Measurements from ENCODE around the gene MYH6.
"Not testable (repeated sequence)": the region's sequence is repeated elsewhere in the genome, so short reads cannot be mapped to it uniquely, and the experiment has no call there.

The MYH6 gene

GRCh38 chr14:23407516-23408306 lies at the start of gene MYH6:
Gene MYH6, minus strand, starts transcription at chr14:23408273. Its CDS starts 1,050 bp downstream, at chr14:23407223.
- no peak for DNase-seq (ENCODE audit: low spot score)

GRCh38 chr14:23456883-23457586 lies 49.0 kb upstream of the MYH6 start:
- not testable (repeated sequence) for DNase-seq (ENCODE audit: low spot score)

GRCh38 chr14:23454445-23454856 lies 46.4 kb upstream of the MYH6 start:
- no peak for DNase-seq (ENCODE audit: low spot score)

GRCh38 chr14:23452237-23452636 lies 44.2 kb upstream of the MYH6 start:
- DNase-seq (ENCODE audit: low spot score) = no peak

DNA sequence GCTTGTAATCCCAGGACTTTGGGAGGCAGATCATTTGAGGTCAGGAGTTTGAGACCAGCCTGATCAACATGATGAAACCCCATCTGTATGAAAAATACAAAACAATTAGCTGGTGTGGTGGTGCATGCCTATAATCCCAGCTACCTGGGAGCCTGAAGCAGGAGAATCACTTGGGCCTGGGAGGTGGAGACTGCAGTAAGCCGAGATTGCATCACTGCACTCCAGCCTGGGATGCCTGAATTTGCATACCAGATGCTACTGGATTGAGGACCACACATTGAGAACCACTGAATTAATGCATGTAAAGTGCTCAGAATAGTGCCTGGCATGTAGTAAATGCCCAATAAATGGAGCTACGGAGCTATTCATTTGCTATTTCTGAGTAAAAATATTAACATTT lies 42.3 kb upstream of the MYH6 start:
- DNase-seq (ENCODE audit: low spot score) = no peak

DNA sequence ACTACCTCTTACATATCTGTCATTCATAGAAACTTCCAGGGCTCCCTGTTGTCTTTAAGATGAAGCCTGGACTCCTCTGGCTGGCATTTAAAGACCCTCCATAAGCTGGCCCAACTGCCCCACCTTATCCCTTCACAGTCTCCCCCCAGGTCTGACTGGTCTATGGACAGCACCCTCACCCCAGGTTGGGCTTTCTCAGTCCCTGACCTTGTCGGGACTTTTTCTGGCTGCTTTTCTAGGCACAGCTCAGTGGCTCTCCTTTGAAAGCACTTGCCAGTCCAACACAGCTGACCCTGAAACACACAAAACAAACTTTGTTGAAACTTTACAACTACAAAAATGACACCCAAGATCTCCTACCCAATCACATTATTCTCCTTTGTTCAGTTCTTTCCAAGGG lies 41.2 kb upstream of the MYH6 start:
- no peak for DNase-seq (ENCODE audit: low spot score)

DNA sequence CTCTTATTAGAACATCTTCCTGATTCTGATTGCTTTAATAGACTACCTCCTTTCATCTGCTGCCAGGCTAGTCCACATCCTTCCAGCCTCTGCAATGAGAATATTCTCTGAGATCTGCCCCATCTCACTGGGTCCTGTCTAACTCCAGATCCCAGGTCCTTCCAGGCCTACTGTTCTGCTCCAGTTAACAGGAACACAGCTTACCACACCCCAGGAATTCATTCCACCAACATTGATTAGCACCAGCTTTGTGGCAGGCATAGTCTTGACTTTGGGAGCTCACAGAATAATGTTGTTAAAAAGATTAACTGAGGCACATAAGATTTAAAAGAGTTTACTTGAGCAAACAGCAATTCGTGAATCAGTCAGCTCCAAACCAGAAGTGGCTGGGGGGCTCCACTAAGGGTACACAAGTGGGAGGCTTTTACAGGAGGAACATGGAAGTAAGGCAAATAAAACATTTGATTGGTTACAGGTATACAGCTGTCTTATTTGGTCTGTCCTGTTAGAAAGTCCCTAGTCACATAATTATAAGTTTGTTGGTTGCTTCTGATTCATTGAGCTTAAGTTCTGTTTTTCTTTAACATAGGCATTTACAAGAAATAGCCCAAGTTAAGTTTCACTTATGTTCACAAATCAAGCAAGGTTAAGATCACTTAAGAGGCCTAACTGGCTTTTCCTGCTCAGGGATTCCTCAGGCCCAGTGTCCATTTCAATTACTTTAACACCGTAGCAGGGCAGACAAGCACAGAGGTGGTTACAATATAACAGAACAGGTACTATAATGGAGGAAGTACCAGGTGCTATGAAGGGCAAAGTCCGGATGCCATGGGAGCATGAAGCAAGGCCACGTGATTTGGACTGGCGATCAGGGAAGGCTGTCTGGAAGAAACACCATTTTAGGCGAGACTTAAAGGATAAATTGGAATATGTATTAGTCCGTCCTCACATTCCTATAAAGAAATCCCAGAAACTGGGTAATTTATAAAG lies 39.6 kb upstream of the MYH6 start:
- DNase-seq (ENCODE audit: low spot score) = no peak

GRCh38 chr14:23446291-23446851 lies 38.3 kb upstream of the MYH6 start:
- DNase-seq (ENCODE audit: low spot score) = no peak

DNA sequence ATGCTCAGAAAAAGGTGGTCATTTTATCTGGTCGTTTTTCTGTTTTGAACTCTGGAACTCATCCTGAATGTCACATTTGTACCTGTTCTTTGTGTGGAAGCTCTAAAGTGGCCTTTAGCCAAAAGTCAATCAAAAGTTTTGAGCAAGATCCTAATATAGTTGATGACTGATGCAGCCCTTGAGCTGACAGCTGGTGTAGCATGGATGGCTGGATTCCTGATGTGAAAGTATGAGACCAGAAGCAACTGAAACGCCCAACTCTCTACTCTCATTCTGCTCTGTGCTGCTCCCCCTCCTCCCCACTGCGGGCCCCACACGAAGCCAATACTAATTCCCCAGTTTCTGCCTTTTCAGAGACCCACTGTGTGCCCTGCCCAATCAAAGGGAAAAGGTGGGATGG lies 37.7 kb upstream of the MYH6 start:
- no peak for DNase-seq (ENCODE audit: low spot score)

- no peak for DNase-seq (ENCODE audit: low spot score)
These were observed 36.2 kb upstream of the MYH6 start for GRCh38 chr14:23444314-23444713.

DNA sequence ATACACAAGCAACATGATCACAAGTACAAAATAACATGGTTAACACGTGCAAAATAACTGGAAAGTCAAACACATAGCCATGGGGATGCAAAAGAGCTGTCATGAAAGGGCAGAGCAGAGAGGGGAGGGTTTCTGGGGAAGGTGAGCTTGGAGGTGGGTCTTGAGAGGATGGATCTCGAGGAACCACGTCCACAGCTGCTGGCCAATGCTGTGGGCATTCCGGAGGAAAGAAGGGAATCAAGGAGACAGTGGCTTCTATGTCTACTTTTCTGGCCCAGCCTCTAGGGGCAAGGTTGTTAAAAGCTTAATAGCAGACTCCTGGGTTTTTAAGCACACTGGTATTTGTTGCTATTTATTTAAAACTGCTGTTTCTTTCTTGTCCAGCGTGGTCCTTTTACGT lies 35.8 kb upstream of the MYH6 start:
- DNase-seq (ENCODE audit: low spot score) = no peak

- no peak for DNase-seq (ENCODE audit: low spot score)
These were observed 35.3 kb upstream of the MYH6 start for GRCh38 chr14:23443411-23443812.

DNA sequence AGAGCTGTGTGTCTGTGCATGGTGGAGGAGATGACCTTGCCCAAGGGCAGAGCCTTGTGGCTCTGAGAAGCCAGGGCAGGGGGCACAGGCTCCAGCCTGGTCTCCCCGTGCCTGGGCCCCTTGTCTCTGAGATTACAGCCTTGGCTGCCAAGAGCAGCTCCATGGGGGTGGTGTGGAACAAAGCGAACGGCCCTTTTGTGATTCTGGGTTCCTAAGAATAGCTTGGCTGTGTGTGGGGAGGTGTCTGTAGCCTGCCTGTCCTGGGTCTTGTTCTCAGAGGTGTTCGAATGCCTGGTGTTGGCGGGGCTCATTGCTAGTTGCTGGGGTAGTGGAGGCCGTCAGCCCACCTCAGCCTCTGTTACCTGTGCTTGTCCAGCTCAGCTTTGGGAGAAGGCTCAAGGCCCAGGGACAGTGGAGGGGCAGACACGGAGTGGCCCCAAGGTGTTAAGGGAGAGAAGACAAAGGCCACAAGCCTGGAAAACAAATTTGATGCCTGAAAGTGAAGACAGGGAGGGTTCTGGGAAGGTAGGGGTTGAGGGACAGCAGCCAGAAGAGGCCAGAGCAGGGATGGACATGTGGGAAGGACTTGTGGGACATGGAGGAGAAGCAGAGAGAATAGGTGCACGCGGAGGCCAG lies 34.8 kb upstream of the MYH6 start:
- no peak for DNase-seq (ENCODE audit: low spot score)

DNA sequence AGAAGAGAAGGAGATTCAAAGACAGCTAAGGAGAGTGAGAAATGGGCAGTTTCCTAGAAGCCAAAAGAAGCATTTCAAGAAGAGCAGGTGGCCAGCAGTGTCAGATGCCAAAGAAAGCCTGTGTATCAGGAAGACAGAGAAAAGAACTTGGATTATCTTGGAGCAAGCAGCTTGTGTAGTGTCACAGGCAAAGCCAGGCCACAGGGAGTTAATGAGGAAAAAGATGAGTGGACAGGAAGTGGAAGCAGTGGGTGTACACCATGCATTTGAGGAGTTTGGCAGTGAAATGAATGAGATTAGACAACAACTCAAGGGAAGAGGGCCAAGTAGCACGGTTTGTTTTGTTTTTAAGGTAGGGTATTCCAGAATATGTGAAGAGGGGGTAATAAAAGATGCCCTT lies 33.0 kb upstream of the MYH6 start:
- no peak for DNase-seq (ENCODE audit: low spot score)

DNA sequence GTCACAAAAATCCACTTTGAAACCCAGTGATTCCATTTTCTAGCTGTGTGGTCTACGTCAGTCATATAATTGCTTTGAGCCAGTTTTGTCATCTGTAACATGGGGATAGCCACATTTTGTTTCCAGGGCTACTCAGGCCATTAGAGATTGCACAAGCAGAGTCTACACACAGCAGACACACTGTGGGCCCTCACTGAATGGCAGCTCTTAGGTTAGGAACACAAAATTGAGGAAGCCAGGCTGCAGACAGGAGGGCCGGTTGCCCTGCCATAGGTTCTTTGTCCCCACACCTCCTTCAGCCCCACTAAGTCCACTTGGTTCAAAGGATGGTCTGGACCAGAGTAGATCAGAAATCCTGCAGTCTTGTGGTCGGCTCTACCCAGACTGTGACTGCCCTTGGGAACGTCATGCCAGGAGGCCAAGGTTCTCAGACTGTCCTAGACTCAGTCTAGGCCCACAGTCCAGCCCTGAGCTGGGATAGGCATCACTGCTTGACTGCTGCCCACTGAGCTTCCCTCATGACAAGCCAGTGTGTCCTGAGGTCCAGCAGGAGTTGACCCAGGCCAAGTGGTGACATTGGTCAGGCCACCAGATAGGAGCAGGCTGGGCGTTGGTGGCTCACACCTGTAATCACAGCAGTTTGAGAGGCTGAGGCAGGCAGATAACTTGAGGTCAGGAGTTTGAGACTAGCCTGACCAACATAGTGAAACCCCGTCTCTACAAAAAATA lies 31.2 kb upstream of the MYH6 start:
- DNase-seq (ENCODE audit: low spot score) = no peak

DNA sequence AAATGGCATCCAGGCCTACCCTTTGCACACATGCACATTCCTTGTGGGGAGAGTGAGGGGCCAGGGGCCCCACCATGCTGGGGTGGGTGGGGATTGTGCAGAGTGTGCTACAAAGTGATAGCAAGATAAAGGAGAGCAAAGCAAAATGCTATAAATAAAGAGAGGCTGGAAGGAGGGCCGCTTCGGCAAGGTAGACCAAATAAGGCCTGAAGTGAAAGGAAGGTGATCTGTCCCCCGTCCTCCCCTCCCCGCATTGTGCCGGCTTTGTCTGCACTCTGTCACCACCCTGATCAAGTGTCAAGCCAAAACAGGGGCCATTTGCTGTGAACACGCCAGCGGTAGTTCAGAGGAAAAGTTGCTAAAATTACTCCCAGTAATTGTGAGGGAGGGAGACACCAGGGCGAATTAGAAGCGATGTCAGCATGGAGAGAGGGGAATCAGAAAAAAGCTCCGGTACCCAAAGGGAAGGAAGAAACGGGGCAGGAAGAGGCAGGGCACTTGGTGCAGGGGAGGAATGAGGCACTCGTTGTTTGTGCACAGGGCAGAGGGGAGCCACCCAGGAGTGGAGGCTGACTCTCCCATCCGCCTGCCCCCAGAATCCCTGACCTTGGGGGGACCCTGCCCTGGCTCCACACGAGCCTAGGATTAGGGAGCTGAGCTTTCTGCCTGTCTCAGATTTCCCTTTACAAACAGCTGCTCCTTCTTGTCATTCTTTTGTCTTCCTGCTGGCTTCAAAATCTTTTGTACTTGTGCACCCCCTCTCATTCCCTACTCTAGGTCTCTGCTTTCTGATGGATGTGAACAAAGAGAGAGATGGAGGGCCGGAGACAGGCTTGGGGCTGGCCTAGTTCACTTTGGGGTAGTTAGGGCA lies 30.3 kb upstream of the MYH6 start:
- DNase-seq (ENCODE audit: low spot score) = no peak

GRCh38 chr14:23437133-23438100 lies 29.3 kb upstream of the MYH6 start:
- DNase-seq (ENCODE audit: low spot score) = no peak

- DNase-seq (ENCODE audit: low spot score) = no peak
These were observed 28.5 kb upstream of the MYH6 start for GRCh38 chr14:23436327-23437132.

Data from hepatic stellate cell (primary cell).